SK-N-SH (cell line): ENCODE results near the gene ATF4.

Experiments used
- POLR2AphosphoS5 ChIP-seq: IDR thresholded peaks from 2 replicates; pipeline ENCODE4 v1.6.1; 2012; ENCODE audit warnings: low read depth, low read length
- RAD21 ChIP-seq: IDR thresholded peaks from 2 replicates; pipeline ENCODE4 v1.6.1; 2012; ENCODE audit warnings: mild to moderate bottlenecking, low read length
- RFX5 ChIP-seq: IDR thresholded peaks from 2 replicates; pipeline ENCODE4 v1.6.1; 2012; ENCODE audit warnings: mild to moderate bottlenecking, improper control_type of control experiment, low read length
- SIN3A ChIP-seq: IDR thresholded peaks from 2 replicates; pipeline ENCODE4 v1.6.1; 2012; ENCODE audit warnings: low read depth, mild to moderate bottlenecking, low read length, moderate library complexity, borderline replicate concordance
- TAF1 ChIP-seq: IDR thresholded peaks from 2 replicates; pipeline ENCODE4 v1.6.1; 2012; ENCODE audit warnings: low read depth, mild to moderate bottlenecking, low read length, moderate library complexity, borderline replicate concordance
- TF ChIP-seq, protein P1 (sequence below): fragments of 150-350 bp; IDR thresholded peaks from 2 replicates; pipeline ENCODE4 v1.6.1; 2017; ENCODE audit warnings: antibody characterized with exemption, low read length, low read depth, borderline replicate concordance
- TF ChIP-seq, protein P2 (sequence below): IDR thresholded peaks from 2 replicates; pipeline ENCODE4 v1.6.1; 2012; ENCODE audit warnings: mild to moderate bottlenecking, low read depth, low read length, moderate library complexity
- TF ChIP-seq, protein P3 (sequence below): fragments of 200-600 bp; sonication (generic); IDR thresholded peaks from 2 replicates; pipeline ENCODE4 v1.6.1; 2017; ENCODE audit warnings: antibody characterized with exemption, mild to moderate bottlenecking, moderate library complexity
- TF ChIP-seq, protein P4 (sequence below): IDR thresholded peaks from 2 replicates; pipeline ENCODE4 v1.4.0; 2012; ENCODE audit warnings: low read depth

DNA sequence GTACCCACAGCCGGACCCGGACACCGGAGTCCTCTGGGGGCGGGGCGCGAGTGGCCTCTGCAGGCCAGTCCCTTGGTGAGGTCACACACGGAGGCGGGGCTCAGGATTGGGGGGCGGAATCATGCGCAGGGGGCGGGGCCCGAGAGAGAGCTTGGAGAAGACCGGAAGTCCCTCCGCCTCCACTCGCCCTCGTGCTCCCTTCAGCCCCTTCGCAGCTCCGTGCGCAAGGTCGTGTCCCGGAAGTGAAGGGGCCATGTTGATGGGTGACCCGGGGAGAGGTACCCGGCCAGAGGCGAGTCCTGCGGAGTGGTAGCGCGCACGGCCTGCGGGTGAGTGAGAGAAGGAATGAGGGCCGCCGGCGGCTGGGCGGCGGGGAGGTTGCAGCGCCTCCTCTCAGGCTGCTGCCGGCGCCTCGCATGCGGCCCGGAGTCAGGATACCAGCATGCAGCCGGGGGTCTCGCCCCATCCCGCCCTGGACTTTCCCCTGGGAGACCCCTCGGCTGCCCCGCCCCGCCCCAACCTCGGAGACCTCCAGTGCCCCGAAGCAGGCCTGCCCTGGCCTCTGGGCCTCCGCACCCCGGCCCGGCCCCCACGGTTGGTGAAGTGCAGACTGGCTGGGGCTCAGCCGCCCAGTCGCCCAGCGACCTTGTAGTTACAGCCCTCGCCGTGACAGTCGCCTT is 18.1 kb upstream of the ATF4 start, which contains the start of gene MIEF1:
- TF ChIP-seq SIN3A = peak; percentile 47; the same call in 1 of the 2 replicates
- TF ChIP-seq TAF1 = no peak
- TF ChIP-seq RFX5 = no peak
- TF ChIP-seq, protein P1, sequence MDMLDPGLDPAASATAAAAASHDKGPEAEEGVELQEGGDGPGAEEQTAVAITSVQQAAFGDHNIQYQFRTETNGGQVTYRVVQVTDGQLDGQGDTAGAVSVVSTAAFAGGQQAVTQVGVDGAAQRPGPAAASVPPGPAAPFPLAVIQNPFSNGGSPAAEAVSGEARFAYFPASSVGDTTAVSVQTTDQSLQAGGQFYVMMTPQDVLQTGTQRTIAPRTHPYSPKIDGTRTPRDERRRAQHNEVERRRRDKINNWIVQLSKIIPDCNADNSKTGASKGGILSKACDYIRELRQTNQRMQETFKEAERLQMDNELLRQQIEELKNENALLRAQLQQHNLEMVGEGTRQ = no peak
- TF ChIP-seq, protein P2, sequence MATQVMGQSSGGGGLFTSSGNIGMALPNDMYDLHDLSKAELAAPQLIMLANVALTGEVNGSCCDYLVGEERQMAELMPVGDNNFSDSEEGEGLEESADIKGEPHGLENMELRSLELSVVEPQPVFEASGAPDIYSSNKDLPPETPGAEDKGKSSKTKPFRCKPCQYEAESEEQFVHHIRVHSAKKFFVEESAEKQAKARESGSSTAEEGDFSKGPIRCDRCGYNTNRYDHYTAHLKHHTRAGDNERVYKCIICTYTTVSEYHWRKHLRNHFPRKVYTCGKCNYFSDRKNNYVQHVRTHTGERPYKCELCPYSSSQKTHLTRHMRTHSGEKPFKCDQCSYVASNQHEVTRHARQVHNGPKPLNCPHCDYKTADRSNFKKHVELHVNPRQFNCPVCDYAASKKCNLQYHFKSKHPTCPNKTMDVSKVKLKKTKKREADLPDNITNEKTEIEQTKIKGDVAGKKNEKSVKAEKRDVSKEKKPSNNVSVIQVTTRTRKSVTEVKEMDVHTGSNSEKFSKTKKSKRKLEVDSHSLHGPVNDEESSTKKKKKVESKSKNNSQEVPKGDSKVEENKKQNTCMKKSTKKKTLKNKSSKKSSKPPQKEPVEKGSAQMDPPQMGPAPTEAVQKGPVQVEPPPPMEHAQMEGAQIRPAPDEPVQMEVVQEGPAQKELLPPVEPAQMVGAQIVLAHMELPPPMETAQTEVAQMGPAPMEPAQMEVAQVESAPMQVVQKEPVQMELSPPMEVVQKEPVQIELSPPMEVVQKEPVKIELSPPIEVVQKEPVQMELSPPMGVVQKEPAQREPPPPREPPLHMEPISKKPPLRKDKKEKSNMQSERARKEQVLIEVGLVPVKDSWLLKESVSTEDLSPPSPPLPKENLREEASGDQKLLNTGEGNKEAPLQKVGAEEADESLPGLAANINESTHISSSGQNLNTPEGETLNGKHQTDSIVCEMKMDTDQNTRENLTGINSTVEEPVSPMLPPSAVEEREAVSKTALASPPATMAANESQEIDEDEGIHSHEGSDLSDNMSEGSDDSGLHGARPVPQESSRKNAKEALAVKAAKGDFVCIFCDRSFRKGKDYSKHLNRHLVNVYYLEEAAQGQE = no peak
- TF ChIP-seq, protein P3, sequence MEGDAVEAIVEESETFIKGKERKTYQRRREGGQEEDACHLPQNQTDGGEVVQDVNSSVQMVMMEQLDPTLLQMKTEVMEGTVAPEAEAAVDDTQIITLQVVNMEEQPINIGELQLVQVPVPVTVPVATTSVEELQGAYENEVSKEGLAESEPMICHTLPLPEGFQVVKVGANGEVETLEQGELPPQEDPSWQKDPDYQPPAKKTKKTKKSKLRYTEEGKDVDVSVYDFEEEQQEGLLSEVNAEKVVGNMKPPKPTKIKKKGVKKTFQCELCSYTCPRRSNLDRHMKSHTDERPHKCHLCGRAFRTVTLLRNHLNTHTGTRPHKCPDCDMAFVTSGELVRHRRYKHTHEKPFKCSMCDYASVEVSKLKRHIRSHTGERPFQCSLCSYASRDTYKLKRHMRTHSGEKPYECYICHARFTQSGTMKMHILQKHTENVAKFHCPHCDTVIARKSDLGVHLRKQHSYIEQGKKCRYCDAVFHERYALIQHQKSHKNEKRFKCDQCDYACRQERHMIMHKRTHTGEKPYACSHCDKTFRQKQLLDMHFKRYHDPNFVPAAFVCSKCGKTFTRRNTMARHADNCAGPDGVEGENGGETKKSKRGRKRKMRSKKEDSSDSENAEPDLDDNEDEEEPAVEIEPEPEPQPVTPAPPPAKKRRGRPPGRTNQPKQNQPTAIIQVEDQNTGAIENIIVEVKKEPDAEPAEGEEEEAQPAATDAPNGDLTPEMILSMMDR = no peak
- TF ChIP-seq RAD21 = no peak
- peak; percentile 35; the same call in 1 of the 2 replicates for TF ChIP-seq POLR2AphosphoS5
- TF ChIP-seq, protein P4, sequence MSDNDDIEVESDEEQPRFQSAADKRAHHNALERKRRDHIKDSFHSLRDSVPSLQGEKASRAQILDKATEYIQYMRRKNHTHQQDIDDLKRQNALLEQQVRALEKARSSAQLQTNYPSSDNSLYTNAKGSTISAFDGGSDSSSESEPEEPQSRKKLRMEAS = peak; percentile 95
